HG02884 (cell line): ENCODE measurements around the gene BCL11B.
"Not testable (repeated sequence)": the region's sequence is repeated elsewhere in the genome, so short reads cannot be mapped to it uniquely, and the experiment has no call there.

Experiments
- ATAC-seq: cut with Tn5 transposase; IDR thresholded peaks from one replicate; pipeline ENCODE4 v1.9.1; 2021; ENCODE audit warnings: mild to moderate bottlenecking, moderate library complexity; ENCODE audit not compliant: unreplicated experiment

Gene BCL11B

DNA sequence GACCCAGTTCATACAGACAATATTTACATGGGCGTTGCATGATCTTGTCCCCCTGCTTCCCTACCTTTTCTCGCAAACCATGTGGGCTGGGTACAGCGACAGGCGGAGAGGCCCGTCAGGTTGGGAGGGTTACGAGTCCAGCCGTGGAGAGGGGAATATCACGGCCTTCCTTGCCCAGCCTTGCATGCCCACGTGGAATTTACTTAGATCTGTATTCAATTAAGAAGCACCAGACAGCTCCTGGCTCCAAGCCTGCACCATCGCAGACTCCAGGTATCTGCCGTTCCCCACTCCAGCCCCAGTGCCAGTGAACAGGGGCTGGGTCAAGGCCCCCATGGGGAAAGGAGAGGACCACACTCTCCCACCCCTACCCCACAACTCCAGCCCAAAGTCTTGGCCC is 29.8 kb downstream of the BCL11B start:
- no peak for ATAC-seq

- no peak for ATAC-seq
Measured at GRCh38 chr14:99241325-99242010, 30.5 kb downstream of the BCL11B start.

- ATAC-seq = no peak
Measured at GRCh38 chr14:99240627-99241324, 31.2 kb downstream of the BCL11B start.

- ATAC-seq = no peak
Measured at GRCh38 chr14:99239661-99240092, 32.3 kb downstream of the BCL11B start.

GRCh38 chr14:99238216-99238615 is 33.8 kb downstream of the BCL11B start:
- no peak for ATAC-seq

DNA sequence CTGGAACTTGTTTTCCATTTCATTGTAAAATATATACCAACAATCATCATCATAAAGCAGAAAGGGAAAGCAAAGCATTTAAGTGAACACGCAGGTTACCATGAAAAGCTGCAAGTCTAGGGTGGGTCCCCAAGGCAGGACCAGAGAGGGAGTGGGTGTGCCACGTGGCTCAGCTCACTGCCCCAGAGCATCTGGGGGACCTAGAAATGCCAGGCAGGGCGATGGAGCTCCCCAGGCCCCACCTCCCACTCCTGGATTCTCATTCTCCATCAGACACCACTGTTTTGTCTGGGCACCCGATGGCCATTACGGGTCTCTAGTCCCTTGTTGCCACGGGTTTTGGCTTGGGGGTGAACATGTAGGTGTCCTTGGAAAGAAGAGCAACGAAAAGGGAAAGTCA is 34.7 kb downstream of the BCL11B start:
- no peak for ATAC-seq

DNA sequence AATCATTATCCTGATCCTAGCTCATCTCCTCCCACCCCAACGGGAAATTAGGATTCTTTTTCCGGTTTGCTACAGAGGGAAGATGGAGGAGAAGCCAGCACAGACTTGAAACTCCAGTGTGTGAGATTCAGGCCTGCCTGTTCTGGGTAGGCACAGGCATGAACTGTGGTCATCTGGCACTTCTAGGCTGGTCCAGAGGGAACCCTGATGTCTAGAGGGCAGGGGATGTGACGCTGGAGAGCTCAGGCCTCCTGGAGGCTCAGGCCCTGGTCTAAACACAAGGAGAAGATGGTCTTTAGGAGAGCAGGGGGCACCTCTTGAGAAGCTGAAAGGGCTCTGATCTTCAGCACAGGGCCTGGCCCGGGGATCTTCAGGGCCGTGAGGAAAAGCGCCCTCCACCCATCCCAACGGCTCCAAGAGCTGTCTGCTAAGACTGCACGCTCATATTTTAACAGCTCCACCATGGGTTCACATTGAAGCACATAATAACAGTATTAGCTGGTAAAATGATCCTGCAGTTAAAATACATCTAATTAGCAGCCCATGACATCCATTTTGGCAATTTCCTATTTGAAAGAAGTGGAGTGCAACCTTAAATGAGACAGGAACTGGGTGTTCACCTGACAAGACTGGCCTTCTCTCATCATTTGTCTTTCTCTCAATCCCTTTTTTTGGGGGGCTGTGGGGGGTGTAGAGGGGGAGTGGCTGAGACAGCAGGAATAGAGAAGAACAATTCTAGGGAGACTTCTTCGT is 35.4 kb downstream of the BCL11B start:
- no peak for ATAC-seq

GRCh38 chr14:99235582-99236320 is 36.2 kb downstream of the BCL11B start:
- ATAC-seq = no peak

GRCh38 chr14:99234961-99235571 is 36.9 kb downstream of the BCL11B start:
- no peak for ATAC-seq

- no peak for ATAC-seq
Measured at GRCh38 chr14:99234355-99234754, 37.6 kb downstream of the BCL11B start.

GRCh38 chr14:99233222-99234035 is 38.6 kb downstream of the BCL11B start:
- ATAC-seq = no peak

- ATAC-seq = no peak
Measured at GRCh38 chr14:99232714-99233214, 39.2 kb downstream of the BCL11B start.

- no peak for ATAC-seq
Measured at GRCh38 chr14:99231850-99232713, 39.9 kb downstream of the BCL11B start.

DNA sequence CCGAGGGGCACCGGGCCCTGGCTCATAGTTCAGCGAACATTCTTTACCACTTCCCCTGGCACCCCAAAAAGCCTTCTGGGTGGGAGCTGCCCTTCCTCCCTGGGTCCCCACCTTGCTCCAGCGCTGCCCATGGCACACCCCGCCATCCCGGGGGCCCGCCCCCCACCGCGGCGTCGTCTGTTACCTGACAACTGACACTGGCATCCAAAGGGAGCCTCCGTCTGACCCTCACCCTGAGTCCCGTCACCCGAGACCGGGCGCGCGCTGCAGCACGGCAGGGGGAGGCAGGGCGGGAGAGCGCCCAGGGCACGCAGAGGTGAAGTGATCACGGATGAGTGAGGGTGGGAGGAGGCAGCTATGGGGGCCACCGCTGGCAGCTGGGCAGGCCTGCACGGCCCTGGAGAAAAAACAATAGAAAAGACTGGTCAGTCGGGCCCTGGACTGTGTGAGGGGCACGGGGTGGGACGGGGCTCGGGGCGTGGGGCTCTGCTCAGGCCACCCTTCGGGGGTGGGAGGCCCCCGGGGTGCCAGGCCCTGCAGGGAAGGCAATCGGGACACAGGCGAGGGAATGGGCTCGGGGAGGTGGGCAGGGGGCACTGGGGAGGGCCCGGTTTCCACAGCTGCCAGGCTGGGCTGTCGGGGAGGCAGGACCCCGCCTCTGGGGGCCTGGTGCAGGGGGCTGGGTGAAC is 40.7 kb downstream of the BCL11B start:
- ATAC-seq = no peak

GRCh38 chr14:99230208-99231151 is 41.5 kb downstream of the BCL11B start:
- ATAC-seq = no peak

- no peak for ATAC-seq
Measured at GRCh38 chr14:99229654-99230207, 42.3 kb downstream of the BCL11B start.

- ATAC-seq = not testable (repeated sequence)
Measured at GRCh38 chr14:99228760-99229159, 43.2 kb downstream of the BCL11B start.
